IMR-90 (cell line): ENCODE measurements around the gene KIR2DL4. TPM values are rescaled to one million over a fixed set of nuclear protein-coding genes. Genes with fewer than 3 reads are reported as not detected.
"Not testable (repeated sequence)": the region's sequence is repeated elsewhere in the genome, so short reads cannot be mapped to it uniquely, and the experiment has no call there.

Source experiments
- ATAC-seq: fragments of 200-7000 bp; cut with Tn5 transposase; 2 replicates; pipeline ENCODE4 v1.9.1; 2020; ENCODE audit warnings: low read depth, mild to moderate bottlenecking, moderate library complexity
- BruUV-seq: library from RNA; stranded (reverse); fragments of 400-500 nt; replicated peaks from 2 replicates; lab custom pipeline; 2021; lab: Mats Ljungman, UMichigan
- CTCF ChIA-PET: fragments of 300-600 bp; formaldehyde crosslinking; extraction: SDS; loops from one replicate; lab custom pipeline; 2021; ENCODE audit warnings: antibody characterized with exemption; lab: Yijun Ruan, JAX
- POLR2A ChIA-PET: fragments of 300-600 bp; sonication (Branson Sonifier 250); formaldehyde crosslinking; loops from one replicate; lab custom pipeline; 2022; ENCODE audit warnings: antibody characterized with exemption; ENCODE audit not compliant: unreplicated experiment; lab: Charles Lee
- DNase-seq: peaks from one replicate; pipeline ENCODE4 v3.0.0; 2013
- H2AFZ ChIP-seq: replicated peaks from 2 replicates; pipeline ENCODE3; 2013; ENCODE audit warnings: low read length, mild to moderate bottlenecking; ENCODE audit not compliant: poor library complexity
- H2AK5ac ChIP-seq: 2 replicates; pipeline ENCODE4 v1.6.1; 2013; ENCODE audit warnings: low read depth, low read length, inconsistent platforms
- H2AK9ac ChIP-seq: replicated peaks from 2 replicates; pipeline ENCODE3; 2013; ENCODE audit warnings: mild to moderate bottlenecking, low read depth, low read length, moderate library complexity; ENCODE audit not compliant: poor library complexity
- H2BK120ac ChIP-seq: 2 replicates; pipeline ENCODE4 v1.6.1; 2013; ENCODE audit warnings: low read depth, low read length, inconsistent platforms
- H2BK15ac ChIP-seq: 3 replicates; pipeline ENCODE4 v1.6.1; 2013; ENCODE audit warnings: low read depth, low read length, inconsistent platforms
- H2BK20ac ChIP-seq: 2 replicates; pipeline ENCODE4 v1.6.1; 2013; ENCODE audit warnings: low read depth, mild to moderate bottlenecking, inconsistent platforms, low read length, moderate library complexity
- H2BK5ac ChIP-seq: 2 replicates; pipeline ENCODE4 v1.6.1; 2013; ENCODE audit warnings: mild to moderate bottlenecking, low read depth, low read length, inconsistent platforms; ENCODE audit not compliant: poor library complexity, severe bottlenecking
- H3K14ac ChIP-seq: replicated peaks from 2 replicates; pipeline ENCODE4 v1.6.1; 2013; ENCODE audit warnings: low read depth, low read length, inconsistent platforms
- H3K18ac ChIP-seq: 2 replicates; pipeline ENCODE4 v1.6.1; 2013; ENCODE audit warnings: low read depth, low read length, control low read depth
- H3K23ac ChIP-seq: 2 replicates; pipeline ENCODE4 v1.6.1; 2013; ENCODE audit warnings: low read depth, low read length, inconsistent platforms
- H3K27ac ChIP-seq: 2 replicates; pipeline ENCODE4 v1.5.1; 2013; ENCODE audit warnings: mild to moderate bottlenecking, control low read depth, low read length; ENCODE audit not compliant: insufficient read depth
- H3K27me3 ChIP-seq: 2 replicates; pipeline ENCODE4 v1.6.1; 2013; ENCODE audit warnings: low read length; ENCODE audit not compliant: control insufficient read depth, insufficient read depth
- H3K36me3 ChIP-seq: 2 replicates; pipeline ENCODE4 v1.6.1; 2013; ENCODE audit warnings: low read length, mixed read lengths; ENCODE audit not compliant: control insufficient read depth, insufficient read depth
- H3K4ac ChIP-seq: 2 replicates; pipeline ENCODE4 v1.6.1; 2013; ENCODE audit warnings: low read depth, low read length, inconsistent platforms
- H3K4me1 ChIP-seq: 2 replicates; pipeline ENCODE4 v1.6.1; 2013; ENCODE audit warnings: low read length, mixed read lengths; ENCODE audit not compliant: control insufficient read depth, insufficient read depth
- H3K4me2 ChIP-seq: 2 replicates; pipeline ENCODE4 v1.6.1; 2013; ENCODE audit warnings: low read depth, mild to moderate bottlenecking, control low read depth, low read length, moderate library complexity
- H3K4me3 ChIP-seq: 2 replicates; pipeline ENCODE4 v1.5.1; 2013; ENCODE audit warnings: low read depth, mild to moderate bottlenecking, control low read depth, low read length, moderate library complexity; ENCODE audit not compliant: insufficient read depth
- H3K56ac ChIP-seq: 2 replicates; pipeline ENCODE4 v1.6.1; 2013; ENCODE audit warnings: low read length, inconsistent platforms; ENCODE audit not compliant: insufficient read depth; ENCODE audit errors: extremely low read depth
- H3K79me1 ChIP-seq, 2 experiments: 2 replicates each; pipeline ENCODE4 v1.6.1; 2013; ENCODE audit warnings: low read length in 2 of 2, inconsistent platforms in 1 of 2, low read depth in 1 of 2
- H3K9ac ChIP-seq: 2 replicates; pipeline ENCODE4 v1.6.1; 2013; ENCODE audit warnings: low read depth, low read length, control low read depth
- H3K9me1 ChIP-seq: 2 replicates; pipeline ENCODE4 v1.6.1; 2013; ENCODE audit warnings: low read length, inconsistent platforms; ENCODE audit not compliant: insufficient read depth
- H3K9me3 ChIP-seq: 2 replicates; pipeline ENCODE4 v1.6.1; 2013; ENCODE audit warnings: low read length; ENCODE audit not compliant: control insufficient read depth, insufficient read depth
- H4K20me1 ChIP-seq: 2 replicates; pipeline ENCODE4 v1.6.1; 2013; ENCODE audit warnings: low read length, inconsistent platforms; ENCODE audit not compliant: insufficient read depth
- H4K5ac ChIP-seq: 2 replicates; pipeline ENCODE4 v1.6.1; 2013; ENCODE audit warnings: mild to moderate bottlenecking, low read depth, low read length, control low read depth
- H4K8ac ChIP-seq, 2 experiments: 2 replicates each; pipeline ENCODE4 v1.6.1; 2013; ENCODE audit warnings: low read depth in 2 of 2, low read length in 2 of 2, control low read depth in 1 of 2, inconsistent platforms in 1 of 2
- H4K91ac ChIP-seq: 2 replicates; pipeline ENCODE4 v1.6.1; 2013; ENCODE audit warnings: low read depth, low read length, inconsistent platforms; ENCODE audit not compliant: insufficient read depth
- WGBS, 2 experiments: methylation state at CpG; one replicate each; pipeline versions ENCODE4 v1.1.5 to v1.1.7; 2013; ENCODE audit warnings: missing lambda C conversion rate in 2 of 2; ENCODE audit not compliant: insufficient read length in 1 of 2; ENCODE audit errors: extremely low coverage in 2 of 2; 5-methylcytosine and 5-hydroxymethylcytosine counted together
- dilution Hi-C: fragments of 300-500 bp; cut with HindIII; formaldehyde crosslinking; loops from one replicate; pipeline ENCODE4 v1.14.3; 2018; ENCODE audit warnings: low sequenced_read_pairs; ENCODE audit not compliant: unreplicated experiment
- in situ Hi-C: fragments of 300-500 bp; cut with MboI; formaldehyde crosslinking; loops from 3 replicates; pipeline ENCODE4 v1.14.3; 2019; ENCODE audit warnings: low sequenced_read_pairs, inconsistent platforms, mixed read lengths
- intact Hi-C: fragments of 100-400 bp; cut with micrococcal nuclease; formaldehyde crosslinking; loops from 2 replicates; pipeline ENCODE4 v1.10.0; 2022
- polyA plus RNA-seq, 3 experiments: library from polyadenylated mRNA; depleted of rRNA; stranded (reverse); fragments of >200 nt; gene quantifications; 2 replicates each; pipeline ENCODE4 v1.2.3, GENCODE V29; 2012; ENCODE audit warnings: low replicate concordance in 1 of 3
- total RNA-seq: library from RNA; depleted of rRNA; stranded (reverse); fragments of >200 nt; gene quantifications from 2 replicates; pipeline ENCODE4 v1.2.3, GENCODE V29; 2012

KIR2DL4 gene
- total and polyA plus RNA-seq, 2 of the 4 experiments (the other 2 are of a cell fraction): not detected

- H3K27me3 ChIP-seq, H2BK120ac ChIP-seq, H4K8ac ChIP-seq, H3K14ac ChIP-seq, H2BK5ac ChIP-seq, H3K4me2 ChIP-seq, H3K23ac ChIP-seq, H3K9me1 ChIP-seq, POLR2A ChIA-PET, H3K4me3 ChIP-seq, CTCF ChIA-PET, DNase-seq, H3K4ac ChIP-seq, ATAC-seq, intact Hi-C loops, H4K20me1 ChIP-seq, H2AFZ ChIP-seq, H2AK9ac ChIP-seq, H3K18ac ChIP-seq, H2BK20ac ChIP-seq, H2AK5ac ChIP-seq, H3K36me3 ChIP-seq, dilution Hi-C loops, H4K5ac ChIP-seq, BruUV-seq, H3K56ac ChIP-seq, in situ Hi-C loops, H3K27ac ChIP-seq, H3K4me1 ChIP-seq, H3K79me1 ChIP-seq, H3K9ac ChIP-seq, H4K91ac ChIP-seq, H2BK15ac ChIP-seq: not testable (repeated sequence)
- peaks cover 13% of the 10 kb centered on the region for H3K9me3 ChIP-seq
- WGBS, 2 experiments: no CpG with 5 or more reads among the region's 4 CpGs
Measured at GRCh38 chr19:54782916-54783315, 20.5 kb upstream of the KIR2DL4 start.

- H3K4me1 ChIP-seq, in situ Hi-C loops, H3K18ac ChIP-seq, H4K91ac ChIP-seq, H3K79me1 ChIP-seq, H2BK20ac ChIP-seq, H2AFZ ChIP-seq, H2BK15ac ChIP-seq, DNase-seq, H2BK5ac ChIP-seq, H3K4me2 ChIP-seq, H2AK5ac ChIP-seq, H3K36me3 ChIP-seq, H3K27me3 ChIP-seq, H4K20me1 ChIP-seq, H4K5ac ChIP-seq, H2BK120ac ChIP-seq, ATAC-seq, H3K56ac ChIP-seq, dilution Hi-C loops, H3K9me1 ChIP-seq, H3K14ac ChIP-seq, POLR2A ChIA-PET, H4K8ac ChIP-seq, BruUV-seq, H3K4me3 ChIP-seq, H3K23ac ChIP-seq, H3K9ac ChIP-seq, intact Hi-C loops, H3K4ac ChIP-seq, CTCF ChIA-PET, H3K27ac ChIP-seq, H2AK9ac ChIP-seq: not testable (repeated sequence)
- no CpG with 5 or more reads among the region's 24 CpGs for WGBS, 2 experiments
- H3K9me3 ChIP-seq: peaks cover 26% of the 10 kb centered on the region
Measured at GRCh38 chr19:54786091-54786723, 17.2 kb upstream of the KIR2DL4 start.
